ENCODE data around the gene RHOF.

GRCh38 chr12:121786440-121786825 lies 7.1 kb downstream of the RHOF start:
- no peak for TF ChIP-seq POLR2A (IDR thresholded peaks at IDR 0.05; ENCODE audit: low read depth, low read length)
- TF ChIP-seq POLR2AphosphoS5 (IDR thresholded peaks at IDR 0.05; ENCODE audit: low read depth, low read length) = no peak
- no peak for TF ChIP-seq TAF1 (IDR thresholded peaks at IDR 0.05; ENCODE audit: borderline replicate concordance, low read depth, low read length)

Data from GM12892 (cell line).